ENCODE results near the gene KRTAP5-7. TPM values are rescaled to one million over a fixed set of nuclear protein-coding genes. Genes with fewer than 3 reads are reported as not detected.
"Not testable (repeated sequence)": the region's sequence is repeated elsewhere in the genome, so short reads cannot be mapped to it uniquely, and the experiment has no call there.

Gene KRTAP5-7
- total and polyA plus RNA-seq, 2 of the 13 experiments (the other 11 are each of a cell fraction or from before 2014, with no cell fraction given): 0.54 TPM; not detected in 1

DNA sequence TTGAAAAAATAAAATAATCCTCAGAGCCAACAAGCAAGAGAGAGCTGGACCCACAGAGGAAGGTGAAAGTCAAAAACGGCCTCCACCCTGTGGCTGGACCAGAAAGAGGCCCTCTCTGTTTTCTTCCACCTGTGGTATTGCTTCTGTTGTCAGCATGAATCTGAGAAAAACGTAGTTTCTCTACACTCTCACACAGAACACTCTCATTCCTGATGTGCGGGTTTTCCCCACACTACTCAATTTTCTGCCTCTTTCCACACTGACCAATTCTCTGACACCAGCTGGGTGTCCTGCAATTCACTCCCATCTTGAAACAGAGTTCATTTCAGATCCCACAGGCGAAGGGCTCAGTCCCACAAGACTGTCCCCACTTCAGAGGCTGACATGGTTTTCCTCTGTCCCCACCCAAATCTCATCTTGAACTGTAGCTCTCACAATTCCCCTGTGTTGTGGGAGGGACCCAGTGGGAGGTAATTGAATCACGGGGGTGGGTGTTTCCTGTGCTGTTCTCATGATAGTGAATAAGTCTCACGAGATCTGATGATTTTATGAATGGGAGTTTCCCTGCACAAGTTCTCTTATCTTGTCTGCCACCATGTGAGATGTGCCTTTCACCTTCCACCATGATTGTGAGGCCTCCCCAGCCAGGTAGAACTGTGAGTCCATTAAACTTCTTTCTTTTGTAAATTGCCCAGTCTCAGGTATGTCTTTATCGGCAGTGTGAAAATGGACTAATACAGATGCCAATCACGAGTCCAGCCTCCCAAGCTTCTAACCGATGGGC lies 13.6 kb downstream of the KRTAP5-7 start:
- DNase-seq (ENCODE audit: low spot score); BruUV-seq (replicated peaks); H3K27me3 ChIP-seq (ENCODE audit: control insufficient read depth in 1 of 2, insufficient read depth in 2 of 2, low read length in 2 of 2); POLR2A ChIA-PET; H3K4me3 ChIP-seq (replicated peaks in 1 of 3; ENCODE audit: insufficient read depth in 1 of 3, low read depth in 2 of 3, low read length in 3 of 3); H3K9ac ChIP-seq (ENCODE audit: insufficient read depth, low read depth, low read length); H3K79me2 ChIP-seq (ENCODE audit: insufficient read depth, low read length); H3K36me3 ChIP-seq (replicated peaks in 1 of 2; ENCODE audit: control insufficient read depth in 1 of 2, insufficient read depth in 2 of 2, low read length in 2 of 2); H4K20me1 ChIP-seq (ENCODE audit: insufficient read depth, low read length); intact Hi-C loops (cut with micrococcal nuclease; ENCODE audit: unreplicated experiment); H2AFZ ChIP-seq (ENCODE audit: low read length); H3K9me3 ChIP-seq (ENCODE audit: low read length); H3K4me2 ChIP-seq (ENCODE audit: low read depth, low read length); ATAC-seq; in situ Hi-C loops (cut with HindIII; ENCODE audit: extremely low pct_ligation_motif_present, low pct_unique_long_range_greater_than_20kb); CTCF ChIA-PET (ENCODE audit: low intra/inter-chr PET ratio, low total read pairs); H3K27ac ChIP-seq (ENCODE audit: extremely low read length, insufficient read depth, low read length); FAIRE-seq: not testable (repeated sequence)
- peak; percentile 83 for TF ChIP-seq ZNF430 (CRISPR knock-in tag; IDR thresholded peaks at IDR 0.05)
- WGBS (ENCODE audit: low lambda C conversion rate): 80% methylated on average over 9 of the region's 9 CpGs
- peaks cover 95% of the 10 kb centered on the region for H3K4me1 ChIP-seq (ENCODE audit: insufficient read depth, low read length)

- Histone ChIP-seq H3K4me3 (replicated peaks in 1 of 3; ENCODE audit: insufficient read depth in 1 of 3, low read depth in 2 of 3, low read length in 3 of 3) (no peak overlapping the region), H3K9me3 (ENCODE audit: low read length) (no peaks in the 10 kb centered on the region), H3K4me1 (ENCODE audit: insufficient read depth, low read length) (peaks cover 95% of the 10 kb centered on the region), H3K27me3 (ENCODE audit: control insufficient read depth in 1 of 2, insufficient read depth in 2 of 2, low read length in 2 of 2) (no peaks in the 10 kb centered on the region), H4K20me1 (ENCODE audit: insufficient read depth, low read length) (no peaks in the 10 kb centered on the region), H2AFZ (ENCODE audit: low read length) (no peak overlapping the region), H3K36me3 (replicated peaks in 1 of 2; ENCODE audit: control insufficient read depth in 1 of 2, insufficient read depth in 2 of 2, low read length in 2 of 2) (no peaks in the 10 kb centered on the region), H3K9ac (ENCODE audit: insufficient read depth, low read depth, low read length) (no peak overlapping the region), H3K79me2 (ENCODE audit: insufficient read depth, low read length) (no peaks in the 10 kb centered on the region), H3K4me2 (ENCODE audit: low read depth, low read length) (no peak overlapping the region), H3K27ac (ENCODE audit: extremely low read length, insufficient read depth, low read length) (no peak overlapping the region)
- 83% methylated on average over 7 of the region's 7 CpGs for WGBS (ENCODE audit: low lambda C conversion rate)
- DNase-seq (ENCODE audit: low spot score): no peak
- FAIRE-seq: no peak
- BruUV-seq (replicated peaks): no TSS peak
- POLR2A ChIA-PET: interaction anchor here (1.9 kb wide), 1 partner anchor 8 kb away, joined by 7 read pairs; no protein-coding TSS in a partner anchor
- no peak for ATAC-seq
- CTCF ChIA-PET (ENCODE audit: low intra/inter-chr PET ratio, low total read pairs): no interaction called here
- in situ Hi-C loops (cut with HindIII; ENCODE audit: extremely low pct_ligation_motif_present, low pct_unique_long_range_greater_than_20kb): no loop called here
- intact Hi-C loops (cut with micrococcal nuclease; ENCODE audit: unreplicated experiment): no loop called here
- 0 out of 2 replicates have a peak, but pooled peaks have one; percentile 19 for TF ChIP-seq ZNF501 (CRISPR knock-in tag; IDR thresholded peaks at IDR 0.05)
- TF ChIP-seq ZNF790 (CRISPR knock-in tag; IDR thresholded peaks at IDR 0.05; ENCODE audit: borderline replicate concordance): no peak
Observed at GRCh38 chr11:71542382-71542781, 15.3 kb downstream of the KRTAP5-7 start.
